HCT116 (cell line): ENCODE data around the gene ARCN1. TPM values are rescaled to one million over a fixed set of nuclear protein-coding genes. Genes with fewer than 3 reads are reported as not detected.

Experiments
- ATAC-seq: fragments of 200-7000 bp; cut with Tn5 transposase; 2 replicates; pipeline ENCODE4 v1.9.1; 2020; ENCODE audit warnings: mild to moderate bottlenecking, moderate library complexity
- BruUV-seq: library from RNA; stranded (reverse); fragments of 400-500 nt; replicated peaks from 2 replicates; lab custom pipeline; 2021; lab: Mats Ljungman, UMichigan
- CTCF ChIA-PET: fragments of 300-600 bp; sonication (Branson Sonifier 250); formaldehyde crosslinking; loops from one replicate; lab custom pipeline; 2021; ENCODE audit warnings: antibody characterized with exemption; lab: Charles Lee
- POLR2A ChIA-PET: fragments of 300-600, 350-600 bp; sonication (Branson Sonifier 250); formaldehyde crosslinking; loops from one replicate; lab custom pipeline; 2021; ENCODE audit warnings: antibody characterized with exemption; lab: Charles Lee
- RAD21 ChIA-PET, 2 experiments: fragments of 300-600 bp; sonication (Branson Sonifier 250); formaldehyde crosslinking; loops; one replicate each; lab custom pipeline; 2023; ENCODE audit warnings: low total read pairs in 2 of 2; ENCODE audit not compliant: uncharacterized antibody in 2 of 2, unreplicated experiment in 2 of 2, low non-redundant PET in 1 of 2; lab: Charles Lee
- DNase-seq: peaks from one replicate; pipeline ENCODE4 v3.0.0-alpha.2; 2010; ENCODE audit warnings: low read depth, low spot score
- H2AFZ ChIP-seq: fragments of 200-600 bp; shearing (Covaris generic), sonication (generic); 2 replicates; pipeline ENCODE4 v1.6.1; 2017; ENCODE audit warnings: low read depth, mixed run types, mixed read lengths, antibody characterized with exemption, low read length; ENCODE audit not compliant: poor library complexity, severe bottlenecking
- H3K27ac ChIP-seq: 2 replicates; pipeline ENCODE4 v1.5.1; 2012; ENCODE audit warnings: low read depth, low read length
- H3K27me3 ChIP-seq: fragments of 200-600 bp; sonication (generic); 2 replicates; pipeline ENCODE4 v1.6.1; 2016; ENCODE audit warnings: mixed run types, low read length, mixed read lengths; ENCODE audit not compliant: insufficient read depth
- H3K36me3 ChIP-seq, 2 experiments: fragments of 200-500 bp in 1 of 2; fragments of 200-600 bp in 1 of 2; sonication (Bioruptor generic) in 1 of 2; sonication (generic) in 1 of 2; 2 replicates each; pipeline versions ENCODE4 v1.5.1 to v1.6.1; 2014 to 2016; ENCODE audit warnings: low read length in 2 of 2, inconsistent platforms in 1 of 2, mixed read lengths in 1 of 2, mixed run types in 1 of 2; ENCODE audit not compliant: insufficient read depth in 2 of 2, control insufficient read depth in 1 of 2
- H3K4me1 ChIP-seq, 2 experiments: fragments of 200-600 bp in 1 of 2; sonication (generic) in 1 of 2; 2 replicates each; pipeline versions ENCODE4 v1.5.1 to v1.6.1; 2012 to 2017; ENCODE audit warnings: low read length in 2 of 2, inconsistent platforms in 1 of 2, mild to moderate bottlenecking in 1 of 2, mixed read lengths in 1 of 2, mixed run types in 1 of 2, moderate library complexity in 1 of 2; ENCODE audit not compliant: insufficient read depth in 2 of 2, control insufficient read depth in 1 of 2
- H3K4me2 ChIP-seq: fragments of 200-600 bp; sonication (generic); 2 replicates; pipeline ENCODE4 v1.6.1; 2017; ENCODE audit warnings: mixed run types, low read length, mixed read lengths
- H3K4me3 ChIP-seq, 2 experiments: fragments of 200-600 bp in 1 of 2; sonication (generic) in 1 of 2; replicated peaks in 1 of 2; 2 replicates each; pipeline ENCODE4 v1.5.1; 2011 to 2016; ENCODE audit warnings: low read length in 2 of 2, control low read depth in 1 of 2, low read depth in 1 of 2, mild to moderate bottlenecking in 1 of 2, mixed read lengths in 1 of 2, mixed run types in 1 of 2
- H3K79me2 ChIP-seq: fragments of 200-600 bp; sonication (generic); 2 replicates; pipeline ENCODE4 v1.6.1; 2017; ENCODE audit warnings: mild to moderate bottlenecking, mixed run types, low read length, moderate library complexity, mixed read lengths; ENCODE audit not compliant: insufficient read depth
- H3K9ac ChIP-seq: fragments of 200-600 bp; sonication (generic); 2 replicates; pipeline ENCODE4 v1.6.1; 2016; ENCODE audit warnings: low read length, mixed read lengths
- H3K9me2 ChIP-seq: fragments of 200-600 bp; sonication (generic), shearing (Covaris generic); 2 replicates; pipeline ENCODE4 v1.6.1; 2017; ENCODE audit warnings: mixed run types, mild to moderate bottlenecking, moderate library complexity; ENCODE audit not compliant: insufficient read depth
- H3K9me3 ChIP-seq, 2 experiments: fragments of 200-500 bp in 1 of 2; fragments of 200-600 bp in 1 of 2; sonication (Bioruptor generic) in 1 of 2; sonication (generic) in 1 of 2; 2 replicates each; pipeline ENCODE4 v1.6.1; 2014 to 2017; ENCODE audit warnings: low read length in 2 of 2, mixed read lengths in 2 of 2, inconsistent platforms in 1 of 2, low read depth in 1 of 2, mild to moderate bottlenecking in 1 of 2, mixed run types in 1 of 2, moderate library complexity in 1 of 2; ENCODE audit not compliant: control insufficient read depth in 1 of 2, insufficient read depth in 1 of 2
- H4K20me1 ChIP-seq: fragments of 200-600 bp; sonication (generic), shearing (Covaris generic); 2 replicates; pipeline ENCODE4 v1.6.1; 2017; ENCODE audit warnings: mixed run types, mild to moderate bottlenecking, moderate library complexity; ENCODE audit not compliant: insufficient read depth
- ATF3 ChIP-seq: IDR thresholded peaks from 2 replicates; pipeline ENCODE4 v1.6.1; 2012
- CEBPB ChIP-seq: IDR thresholded peaks from 2 replicates; pipeline ENCODE4 v1.6.1; 2012; ENCODE audit warnings: low read depth
- CTCF ChIP-seq, 3 experiments: fragments of 200-600 bp in 1 of 3; sonication (generic) in 1 of 3; IDR thresholded peaks in 2 of 3; conservative IDR thresholded peaks in 1 of 3; 2 replicates each; pipeline ENCODE4 v1.5.1; 2012 to 2017; ENCODE audit warnings: low read depth in 2 of 3, low read length in 2 of 3, antibody characterized with exemption in 1 of 3, borderline replicate concordance in 1 of 3, control low read depth in 1 of 3, mild to moderate bottlenecking in 1 of 3, mixed read lengths in 1 of 3, mixed run types in 1 of 3, moderate library complexity in 1 of 3; ENCODE audit not compliant: insufficient read depth in 1 of 3
- EGR1 ChIP-seq: IDR thresholded peaks from 2 replicates; pipeline ENCODE4 v1.6.1; 2012; ENCODE audit warnings: low read depth
- ELF1 ChIP-seq: IDR thresholded peaks from 2 replicates; pipeline ENCODE4 v1.6.1; 2012; ENCODE audit warnings: low read depth, borderline replicate concordance
- EZH2 ChIP-seq: fragments of 200-600 bp; sonication (generic); IDR thresholded peaks from 2 replicates; pipeline ENCODE4 v1.6.1; 2017; ENCODE audit warnings: antibody characterized with exemption, mixed run types
- EZH2phosphoT487 ChIP-seq: fragments of 200-600 bp; IDR thresholded peaks from 2 replicates; pipeline ENCODE4 v1.6.1; 2018; ENCODE audit warnings: antibody characterized with exemption, borderline replicate concordance
- FOSL1 ChIP-seq: IDR thresholded peaks from 2 replicates; pipeline ENCODE4 v1.6.1; 2012; ENCODE audit warnings: low read depth
- MAX ChIP-seq: IDR thresholded peaks from 2 replicates; pipeline ENCODE4 v1.6.1; 2012
- POLR2A ChIP-seq: IDR thresholded peaks from 2 replicates; pipeline ENCODE4 v1.7.0; 2011; ENCODE audit warnings: borderline replicate concordance; ENCODE audit not compliant: insufficient read depth, insufficient read length; ENCODE audit errors: extremely low read depth
- POLR2AphosphoS5 ChIP-seq: IDR thresholded peaks from 2 replicates; pipeline ENCODE4 v1.6.1; 2011; ENCODE audit warnings: mild to moderate bottlenecking, low read depth, low read length, moderate library complexity
- REST ChIP-seq: IDR thresholded peaks from 2 replicates; pipeline ENCODE4 v1.6.1; 2012; ENCODE audit warnings: low read depth
- SIN3A ChIP-seq: IDR thresholded peaks from 2 replicates; pipeline ENCODE4 v1.6.1; 2012; ENCODE audit warnings: low read depth
- SP1 ChIP-seq: IDR thresholded peaks from 2 replicates; pipeline ENCODE4 v1.6.1; 2012; ENCODE audit warnings: low read depth
- ZBTB33 ChIP-seq: IDR thresholded peaks from 2 replicates; pipeline ENCODE4 v1.6.1; 2011; ENCODE audit warnings: mild to moderate bottlenecking, low read length, moderate library complexity; ENCODE audit not compliant: insufficient replicate concordance; ENCODE audit errors: extremely low read depth
- ZFX ChIP-seq: fragments of 450-650 bp; IDR thresholded peaks from 2 replicates; pipeline ENCODE4 v1.6.1; 2017
- ZNF274 ChIP-seq: fragments of 200-500 bp; sonication (Bioruptor generic); IDR thresholded peaks from 2 replicates; pipeline ENCODE4 v1.6.1; 2014; ENCODE audit warnings: mild to moderate bottlenecking, low read depth, low read length, inconsistent platforms
- intact Hi-C: fragments of 100-400 bp; cut with micrococcal nuclease; formaldehyde crosslinking; loops from 2 replicates; pipeline ENCODE4 v1.10.0; 2022
- total RNA-seq: library from RNA; stranded (reverse); gene quantifications from one replicate; pipeline ENCODE4 v1.2.1, GENCODE V29; 2021; ENCODE audit not compliant: unreplicated experiment

Gene ARCN1
- total RNA-seq, 1 experiment from 2014 or later: 147 TPM

GRCh38 chr11:118643995-118644345, 71.8 kb downstream of the ARCN1 start:
- H3K9me2 ChIP-seq: no peaks in the 10 kb centered on the region
- no peaks in the 10 kb centered on the region for H4K20me1 ChIP-seq
- no peak for DNase-seq
- peaks cover 3 to 11% of the 10 kb centered on the region in 2 experiments; a peak in 3 of 4 replicates for H3K36me3 ChIP-seq
- no peaks in the 10 kb centered on the region for H3K79me2 ChIP-seq
- TF ChIP-seq ZNF274 (no peak), POLR2AphosphoS5 (no peak), POLR2A (no peak), ELF1 (no peak), REST (no peak), CEBPB (no peak), ZBTB33 (no peak), CTCF (IDR thresholded peaks at IDR 0.05 in 2 of 3, conservative IDR thresholded peaks at IDR 0.05 in 1 of 3; ENCODE audit: borderline replicate concordance in 1 of 3, insufficient read depth in 1 of 3, low read depth in 2 of 3, low read length in 2 of 3) (no peak), EZH2 (no peak), ZFX (no peak), SP1 (no peak), ATF3 (no peak), EZH2phosphoT487 (no peak), EGR1 (no peak), FOSL1 (no peak), SIN3A (no peak), MAX (no peak)
- peaks cover 0 to 8% of the 10 kb centered on the region in 2 experiments; a peak in 1 of 4 replicates for H3K4me1 ChIP-seq
- ChIA-PET RAD21 (no interaction called here), POLR2A (no interaction called here), CTCF (no interaction called here)
- H3K9me3 ChIP-seq: no peaks in the 10 kb centered on the region
- H3K27me3 ChIP-seq: no peaks in the 10 kb centered on the region
- intact Hi-C loops: no loop called here
- no peak overlapping the region for H2AFZ ChIP-seq
- no peak for ATAC-seq
- H3K4me3 ChIP-seq: no peak overlapping the region
- no peak overlapping the region for H3K9ac ChIP-seq
- no TSS peak for BruUV-seq
- no peak overlapping the region for H3K4me2 ChIP-seq
- H3K27ac ChIP-seq: no peak overlapping the region
